Activated CD8-positive, alpha-beta memory T cell treated with anti-CD3 and anti-CD28 coated beads for 48 hours (primary cell): ENCODE results near the gene NLRP6.

ENCODE experiments used
- DNase-seq, 3 experiments: peaks; one replicate each; pipeline ENCODE4 v3.0.0-alpha.2; 2020; ENCODE audit warnings: low read depth in 2 of 3, low spot score in 2 of 3

NLRP6 gene

GRCh38 chr11:292211-293121 is 14.3 kb downstream of the NLRP6 start:
- no peak for DNase-seq

GRCh38 chr11:293271-293851 is 15.2 kb downstream of the NLRP6 start:
- DNase-seq = no peak

- DNase-seq = no peak
Measured at GRCh38 chr11:293852-294661, 15.8 kb downstream of the NLRP6 start.

GRCh38 chr11:294780-295179 is 16.6 kb downstream of the NLRP6 start:
- DNase-seq = no peak

- no peak for DNase-seq
Measured at GRCh38 chr11:295351-296170, 17.4 kb downstream of the NLRP6 start.

GRCh38 chr11:296171-297050 is 18.2 kb downstream of the NLRP6 start:
- no peak for DNase-seq

GRCh38 chr11:297051-297585 is 18.9 kb downstream of the NLRP6 start:
- no peak for DNase-seq

- no peak for DNase-seq
Measured at GRCh38 chr11:297586-298405, 19.6 kb downstream of the NLRP6 start.

- DNase-seq = no peak
Measured at GRCh38 chr11:298406-299065, 20.3 kb downstream of the NLRP6 start.

- no peak for DNase-seq
Measured at GRCh38 chr11:299081-299891, 21.1 kb downstream of the NLRP6 start, which contains the start of gene IFITM5. TSS of gene IFITM5 (minus strand) at chr11:299526. CDS start at chr11:299490, 36 bp downstream.

- DNase-seq = no peak
Measured at GRCh38 chr11:299951-300735, 21.9 kb downstream of the NLRP6 start.

GRCh38 chr11:303363-303762 is 25.2 kb downstream of the NLRP6 start:
- no peak for DNase-seq

- no peak for DNase-seq
Measured at GRCh38 chr11:304061-304506, 25.9 kb downstream of the NLRP6 start.

- no peak for DNase-seq
Measured at GRCh38 chr11:304915-305843, 27.0 kb downstream of the NLRP6 start.

- DNase-seq = no peak
Measured at GRCh38 chr11:305844-306211, 27.6 kb downstream of the NLRP6 start.
